Heart right ventricle (tissue), 16 donors: ENCODE results near the gene NFE2L3. TPM values are rescaled to one million over a fixed set of nuclear protein-coding genes. Genes with fewer than 3 reads are reported as not detected.

Experiments
- ATAC-seq, 8 donors: fragments of 200-7000 bp; cut with Tn5 transposase; one replicate each; pipeline ENCODE4 v1.9.1; 2020; ENCODE audit warnings: mild to moderate bottlenecking in 8 of 8, moderate library complexity in 8 of 8, moderate number of reproducible peaks in 1 of 8
- DNase-seq, 2 donors: peaks; one replicate each; pipeline ENCODE4 v3.0.0-alpha.2; 2020
- H3K27ac ChIP-seq, 10 donors: fragments of 200-600 bp; sonication (generic) in 2 of 10; one replicate each; pipeline versions ENCODE4 v1.5.0 to v1.8.0; 2020 to 2022; ENCODE audit warnings: mild to moderate bottlenecking in 3 of 10
- H3K27me3 ChIP-seq, 7 donors: fragments of 200-600 bp; one replicate each; pipeline ENCODE4 v1.8.0; 2021 to 2022; ENCODE audit warnings: mild to moderate bottlenecking in 2 of 7
- H3K36me3 ChIP-seq, 9 donors: fragments of 200-600 bp; sonication (generic) in 1 of 9; one replicate each; pipeline versions ENCODE4 v1.5.0 to v1.8.0; 2020 to 2022; ENCODE audit warnings: mild to moderate bottlenecking in 2 of 9
- H3K4me1 ChIP-seq, 9 donors: fragments of 200-600 bp; sonication (generic) in 1 of 9; one replicate each; pipeline versions ENCODE4 v1.5.0 to v1.8.0; 2020 to 2022; ENCODE audit warnings: mild to moderate bottlenecking in 4 of 9
- H3K4me3 ChIP-seq, 10 donors: fragments of 200-600 bp; sonication (generic) in 2 of 10; one replicate each; pipeline versions ENCODE4 v1.5.0 to v1.8.0; 2020 to 2022; ENCODE audit warnings: mild to moderate bottlenecking in 7 of 10, moderate library complexity in 2 of 10
- H3K9me3 ChIP-seq, 11 donors: fragments of 200-600 bp in 10 of 11; sonication (generic) in 2 of 11; one replicate each; pipeline versions ENCODE4 v1.5.0 to v1.8.0; 2013 to 2022; ENCODE audit warnings: mild to moderate bottlenecking in 2 of 11, control low read depth in 1 of 11, moderate library complexity in 1 of 11
- WGBS, 2 donors: extraction: QIAGEN DNeasy Blood & Tissue Kit; methylation state at CpG; one replicate each; pipeline ENCODE4 v1.1.7; 2013; ENCODE audit warnings: inconsistent platforms in 1 of 2; 5-methylcytosine and 5-hydroxymethylcytosine counted together
- intact Hi-C, 10 donors: fragments of 100-400 bp; cut with DNase I; formaldehyde crosslinking; loops; one replicate each; pipeline versions ENCODE4 v1.11.1 to v1.14.2; 2022
- polyA plus RNA-seq, 2 donors: library from polyadenylated mRNA; stranded (reverse); fragments of 200-250 nt; gene quantifications; one replicate each; pipeline ENCODE4 v1.2.3, GENCODE V29; 2013
- total RNA-seq, 10 donors: library from RNA; stranded (reverse); fragmentation: NEBNext Ultra II Directional in 3 of 10; extraction: Animal tissue kit (Norgen Biotek cat#: 25700) in 3 of 10; gene quantifications; one replicate each; pipeline versions ENCODE4 v1.2.1 to v1.2.4, GENCODE V29; 2021 to 2023
- TF ChIP-seq, protein P1 (sequence below), 9 donors: fragments of 200-600 bp; sonication (generic) in 2 of 9; IDR thresholded peaks; one replicate each; pipeline versions ENCODE4 v1.5.0 to v1.8.0; 2021 to 2022; ENCODE audit warnings: antibody characterized with exemption in 9 of 9, mild to moderate bottlenecking in 5 of 9, moderate library complexity in 1 of 9
- donor health status: Arrhythmogenic right ventricular cardiomyopathy.
- donor health status: ischemic (EF 13 %, LVEDD 7.1; RV severe dilation, severe dysfunction).
- donor health status: healthy with polysubstance abuse.
- donor health status: DM: no; HTN: yes; CAD: no.
- donor health status: DM: no; HTN: no; CAD: no.
- donor health status: ischemic (EF 25% LVEDD 6.9; RV normal size, moderate dysfunction).
- donor health status: ischemic (EF 25% LVEDD 5.7; RV mildly dilated, moderate dysfunction).
- donor health status: healthy.
- donor health status: DM: yes; HTN: yes; CAD: no.
- donor health status: Ischemic cardiomyopathy.
- donor health status: ischemic (EF 35%, LVEDD 5.7; RV mildly dilated, moderate dysfunction).
- donor health status: nonischemic (EF 11% LVEDD 7.7; RV severe dilation, severe dysfunction).
- donor health status: DM: yes; HTN: yes; CAD: no.
- donor health status: PGD.
- donor health status: ischemic (EF 29% LVEDD 5.4; RV normal size, mild dysfunction).
- donor health status: nonischemic (EF 23%, LVEDD 6.1; RV moderate dilation, normal function).

NFE2L3 gene
- total and polyA plus RNA-seq, 12 donors: 0.32 to 4.1 (median 1.1) TPM

DNA sequence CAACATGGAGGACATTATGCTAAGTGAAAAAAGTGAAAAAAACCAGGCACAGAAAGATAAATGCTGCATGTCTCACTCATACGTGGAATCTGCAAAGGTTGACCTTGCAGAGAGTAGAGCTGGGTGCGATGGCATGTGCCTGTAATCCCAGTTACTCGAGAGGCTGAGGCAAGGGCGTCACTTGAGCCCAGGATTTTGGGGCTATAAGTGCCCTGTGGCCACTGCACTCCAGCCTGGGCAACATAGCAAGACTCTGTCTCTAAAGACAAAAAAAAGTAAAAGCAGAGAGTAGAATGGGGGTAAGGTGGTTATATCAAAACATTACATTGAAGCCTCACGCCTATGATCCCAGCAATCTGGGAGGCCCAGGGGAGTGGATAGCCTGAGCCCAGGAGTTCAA is 72.4 kb downstream of the NFE2L3 start:
- TF ChIP-seq, protein P1, sequence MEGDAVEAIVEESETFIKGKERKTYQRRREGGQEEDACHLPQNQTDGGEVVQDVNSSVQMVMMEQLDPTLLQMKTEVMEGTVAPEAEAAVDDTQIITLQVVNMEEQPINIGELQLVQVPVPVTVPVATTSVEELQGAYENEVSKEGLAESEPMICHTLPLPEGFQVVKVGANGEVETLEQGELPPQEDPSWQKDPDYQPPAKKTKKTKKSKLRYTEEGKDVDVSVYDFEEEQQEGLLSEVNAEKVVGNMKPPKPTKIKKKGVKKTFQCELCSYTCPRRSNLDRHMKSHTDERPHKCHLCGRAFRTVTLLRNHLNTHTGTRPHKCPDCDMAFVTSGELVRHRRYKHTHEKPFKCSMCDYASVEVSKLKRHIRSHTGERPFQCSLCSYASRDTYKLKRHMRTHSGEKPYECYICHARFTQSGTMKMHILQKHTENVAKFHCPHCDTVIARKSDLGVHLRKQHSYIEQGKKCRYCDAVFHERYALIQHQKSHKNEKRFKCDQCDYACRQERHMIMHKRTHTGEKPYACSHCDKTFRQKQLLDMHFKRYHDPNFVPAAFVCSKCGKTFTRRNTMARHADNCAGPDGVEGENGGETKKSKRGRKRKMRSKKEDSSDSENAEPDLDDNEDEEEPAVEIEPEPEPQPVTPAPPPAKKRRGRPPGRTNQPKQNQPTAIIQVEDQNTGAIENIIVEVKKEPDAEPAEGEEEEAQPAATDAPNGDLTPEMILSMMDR (IDR thresholded peaks at IDR 0.05): no peak
- 52 to 61% methylated on average over 5 of the region's 5 CpGs for WGBS, 2 donors

DNA sequence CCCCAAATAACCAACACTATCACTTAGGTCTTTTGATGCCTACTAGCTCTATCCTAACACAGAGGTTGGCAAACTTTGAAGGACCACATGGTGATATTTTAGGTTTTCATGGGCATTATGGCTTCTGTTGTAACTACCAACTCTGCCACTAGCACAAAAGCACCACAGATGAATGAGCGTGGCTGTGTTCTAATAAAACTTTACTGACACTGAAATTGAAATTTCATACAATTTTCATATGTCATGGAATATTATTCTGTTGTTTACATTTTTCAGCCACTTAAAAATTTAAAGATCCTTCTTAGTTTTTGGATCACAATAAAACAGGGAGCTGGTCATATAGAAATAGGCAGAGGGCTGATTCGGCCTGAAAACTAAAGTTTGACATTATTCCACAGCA is 76.0 kb downstream of the NFE2L3 start:
- H3K4me3 ChIP-seq: no peak overlapping the region
- intact Hi-C loops: no loop called here
- TF ChIP-seq, protein P1 (IDR thresholded peaks at IDR 0.05): no peak
- H3K36me3 ChIP-seq: no peaks in the 10 kb centered on the region
- DNase-seq: no peak
- H3K9me3 ChIP-seq: no peaks in the 10 kb centered on the region
- no peak overlapping the region for H3K27ac ChIP-seq
- H3K4me1 ChIP-seq: no peaks in the 10 kb centered on the region
- ATAC-seq: no peak
- H3K27me3 ChIP-seq: peaks cover 0 to 24% (median 6%) of the 10 kb centered on the region in 7 donors
- WGBS, 2 donors: 93 to 96% methylated on average over 2 of the region's 2 CpGs

More for the DNA sequence above, 72.4 kb downstream of the NFE2L3 start:
- no peak overlapping the region for H3K27ac ChIP-seq
- no peak overlapping the region for H3K4me3 ChIP-seq
- no peak for DNase-seq
- peaks cover 0 to 26% (median 4%) of the 10 kb centered on the region in 7 donors for H3K27me3 ChIP-seq
- no peaks in the 10 kb centered on the region for H3K9me3 ChIP-seq
- no peaks in the 10 kb centered on the region for H3K36me3 ChIP-seq
- no peaks in the 10 kb centered on the region for H3K4me1 ChIP-seq
- intact Hi-C loops: no loop called here
- ATAC-seq: no peak

DNA sequence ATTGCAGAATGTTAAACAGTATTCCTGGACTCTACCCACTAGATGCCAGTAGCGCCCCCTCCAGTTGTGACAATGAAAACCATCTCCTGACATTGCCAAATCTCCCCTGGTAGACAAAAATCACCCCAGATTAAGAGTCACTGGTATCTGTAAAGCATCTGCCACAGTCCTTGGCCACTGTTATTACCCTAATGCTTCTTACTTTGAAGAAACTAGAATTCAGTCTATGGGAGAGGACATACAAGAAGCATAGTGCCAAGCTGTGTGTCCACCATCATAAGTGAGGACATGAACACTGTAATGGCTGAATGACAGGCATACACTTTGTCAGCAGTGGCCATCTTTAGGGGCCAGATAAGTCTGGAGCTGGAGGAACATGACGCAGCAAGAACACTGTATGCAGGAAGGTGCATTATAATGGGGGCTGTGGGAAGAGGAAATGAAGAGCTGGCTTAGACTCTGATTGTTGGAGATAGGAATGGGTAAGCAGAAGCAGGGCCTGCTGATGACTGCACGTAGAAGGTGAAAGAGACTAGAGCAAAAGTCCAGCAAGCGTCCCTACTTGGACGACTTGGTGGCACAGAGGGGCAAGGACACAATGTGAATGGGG is 82.0 kb downstream of the NFE2L3 start:
- 67 to 74% methylated on average over 5 of the region's 5 CpGs for WGBS, 2 donors
- no peak overlapping the region for H3K27ac ChIP-seq
- no peak overlapping the region for H3K4me3 ChIP-seq
- H3K27me3 ChIP-seq: peaks cover 0 to 17% (median 3%) of the 10 kb centered on the region in 7 donors
- H3K4me1 ChIP-seq: no peaks in the 10 kb centered on the region
- TF ChIP-seq, protein P1 (IDR thresholded peaks at IDR 0.05): no peak
- H3K9me3 ChIP-seq: no peaks in the 10 kb centered on the region
- intact Hi-C loops: no loop called here
- DNase-seq (no peak), ATAC-seq (no peak)
- no peaks in the 10 kb centered on the region for H3K36me3 ChIP-seq

Other genes starting within 250 kb of the NFE2L3 start
- 100 to 1,000 TPM; 364 to 445 (median 398) TPM for gene HNRNPA2B1, start 48.5 kb downstream of the NFE2L3 start, total RNA-seq
- gene HNRNPA2B1, start 48.5 kb downstream of the NFE2L3 start, polyA plus RNA-seq: 100 to 1,000 TPM; 554 to 667 TPM
- gene CBX3, start 49.5 kb downstream of the NFE2L3 start, total RNA-seq: 10 to 100 TPM; 49.0 to 72.6 (median 58.6) TPM
- 10 to 100 TPM; 55.0 to 60.6 TPM for gene CBX3, start 49.5 kb downstream of the NFE2L3 start, polyA plus RNA-seq
- gene SNX10, start 139.7 kb downstream of the NFE2L3 start, total RNA-seq: 10 to 100 TPM in 1 of 10 donors, 1 to 10 TPM in 9; 1.0 to 11.9 (median 1.8) TPM
- gene SNX10, start 139.7 kb downstream of the NFE2L3 start, polyA plus RNA-seq: under 1 TPM; 0.75 to 0.88 TPM